PC-3 (cell line): ENCODE results near the gene TM4SF4. TPM values are rescaled to one million over a fixed set of nuclear protein-coding genes. Genes with fewer than 3 reads are reported as not detected.
A peak's percentile ranks its signal among the peaks of the same experiment; 100 is the strongest.

ENCODE experiments used
- ATAC-seq: fragments of 200-7000 bp; cut with Tn5 transposase; 2 replicates; pipeline ENCODE4 v1.9.1; 2020; ENCODE audit warnings: mild to moderate bottlenecking, moderate library complexity
- BruUV-seq: library from RNA; stranded (reverse); fragments of 400-500 nt; replicated peaks from 2 replicates; lab custom pipeline; 2021; lab: Mats Ljungman, UMichigan
- CTCF ChIA-PET: fragments of 300-600 bp; sonication (Branson Sonifier 250); formaldehyde crosslinking; loops from one replicate; lab custom pipeline; 2022; ENCODE audit warnings: antibody characterized with exemption; lab: Charles Lee
- POLR2A ChIA-PET: fragments of 300-600 bp; sonication (Branson Sonifier 250); formaldehyde crosslinking; loops from one replicate; lab custom pipeline; 2022; ENCODE audit warnings: antibody characterized with exemption; ENCODE audit not compliant: unreplicated experiment; lab: Charles Lee
- DNase-seq: peaks from one replicate; pipeline ENCODE4 v3.0.0-alpha.2; 2015
- H2AFZ ChIP-seq: fragments of 300-600 bp; sonication (generic); 2 replicates; pipeline ENCODE4 v1.6.0; 2016; ENCODE audit warnings: antibody characterized with exemption, low read length
- H3F3A ChIP-seq: fragments of 300-600 bp; sonication (generic); one replicate; pipeline ENCODE4 v1.6.0; 2017; ENCODE audit warnings: antibody characterized with exemption, low read length, control low read depth, mild to moderate bottlenecking; ENCODE audit not compliant: unreplicated experiment
- H3K27ac ChIP-seq: fragments of 300-600 bp; sonication (generic); 2 replicates; pipeline ENCODE4 v1.5.1; 2016; ENCODE audit warnings: mild to moderate bottlenecking, low read length
- H3K27me3 ChIP-seq: fragments of 300-600 bp; sonication (generic); 2 replicates; pipeline ENCODE4 v1.6.1; 2016; ENCODE audit warnings: low read length, mixed read lengths
- H3K36me3 ChIP-seq: fragments of 300-600 bp; sonication (generic); 2 replicates; pipeline ENCODE4 v1.6.1; 2016; ENCODE audit warnings: low read depth, mixed run types, low read length, mixed read lengths
- H3K4me1 ChIP-seq: fragments of 300-600 bp; sonication (generic); 2 replicates; pipeline ENCODE4 v1.5.1; 2016; ENCODE audit warnings: low read length; ENCODE audit not compliant: insufficient read depth
- H3K4me2 ChIP-seq: fragments of 300-600 bp; sonication (generic); 2 replicates; pipeline ENCODE4 v1.6.0; 2016; ENCODE audit warnings: low read length
- H3K4me3 ChIP-seq: fragments of 300-600 bp; sonication (generic); 2 replicates; pipeline ENCODE4 v1.5.1; 2016; ENCODE audit warnings: mild to moderate bottlenecking, low read length, mixed read lengths
- H3K79me2 ChIP-seq: fragments of 300-600 bp; sonication (generic); 2 replicates; pipeline ENCODE4 v1.6.1; 2017; ENCODE audit warnings: low read length, mixed read lengths
- H3K9ac ChIP-seq: fragments of 300-600 bp; sonication (generic); 2 replicates; pipeline ENCODE4 v1.6.0; 2016; ENCODE audit warnings: mild to moderate bottlenecking, low read length
- H3K9me2 ChIP-seq: fragments of 300-600 bp; sonication (generic); replicated peaks from 2 replicates; pipeline ENCODE4 v1.6.1; 2016; ENCODE audit warnings: mixed run types, low read length, mixed read lengths
- H3K9me3 ChIP-seq: fragments of 300-600 bp; sonication (generic); 2 replicates; pipeline ENCODE4 v1.6.1; 2016; ENCODE audit warnings: low read length, mixed read lengths
- H4K20me1 ChIP-seq: fragments of 300-600 bp; sonication (generic); 2 replicates; pipeline ENCODE4 v1.6.1; 2016; ENCODE audit warnings: low read length, mixed read lengths
- CTCF ChIP-seq: fragments of 300-600 bp; sonication (generic); conservative IDR thresholded peaks from 2 replicates; pipeline ENCODE4 v1.5.1; 2017; ENCODE audit warnings: antibody characterized with exemption, low read depth, mild to moderate bottlenecking, low read length
- EZH2 ChIP-seq: fragments of 300-600 bp; sonication (generic); IDR thresholded peaks from one replicate; pipeline ENCODE4 v1.6.1; 2017; ENCODE audit warnings: antibody characterized with exemption, mild to moderate bottlenecking, low read length; ENCODE audit not compliant: unreplicated experiment
- EZH2phosphoT487 ChIP-seq: fragments of 300-600 bp; sonication (generic); IDR thresholded peaks from 2 replicates; pipeline ENCODE4 v1.6.1; 2018; ENCODE audit warnings: mild to moderate bottlenecking, antibody characterized with exemption, low read length, borderline replicate concordance
- intact Hi-C: fragments of 100-400 bp; cut with micrococcal nuclease; formaldehyde crosslinking; loops from 2 replicates; pipeline ENCODE4 v1.9.0; 2023
- total RNA-seq: library from RNA; depleted of rRNA; stranded (reverse); fragments of >200 nt; gene quantifications from 2 replicates; pipeline ENCODE4 v1.2.3, GENCODE V29; 2014

Gene TM4SF4
- total RNA-seq, 1 experiment from 2014 or later: 0.40 TPM

- CTCF ChIA-PET: interaction anchor here (0.6 to 0.9 kb wide), 2 partner anchors 33 to 275 kb away, joined by 3 to 5 read pairs; no protein-coding TSS in a partner anchor
- Histone ChIP-seq H3F3A (no peaks in the 10 kb centered on the region), H3K4me3 (no peak overlapping the region), H3K4me2 (no peak overlapping the region), H4K20me1 (no peaks in the 10 kb centered on the region), H3K4me1 (peaks cover 9% of the 10 kb centered on the region), H3K9me3 (no peaks in the 10 kb centered on the region), H3K9me2 (no peaks in the 10 kb centered on the region), H3K79me2 (no peaks in the 10 kb centered on the region), H3K27ac (no peak overlapping the region), H3K36me3 (no peaks in the 10 kb centered on the region), H3K27me3 (no peaks in the 10 kb centered on the region), H2AFZ (peak overlapping the region; percentile 36; the same call in 1 of the 2 replicates), H3K9ac (no peak overlapping the region)
- DNase-seq: peak; percentile 81
- POLR2A ChIA-PET: interaction anchor here (0.7 to 0.8 kb wide), 3 partner anchors 44 to 314 kb away, joined by 3 to 7 read pairs (median 5); partner anchors contain the start of gene WWTR1
- BruUV-seq: no TSS peak
- intact Hi-C loops: loop anchor here (1.0 kb wide), 3 partner anchors 223 to 314 kb away; no protein-coding TSS in a partner anchor
- ATAC-seq: peak; percentile 71
- TF ChIP-seq CTCF (peak; percentile 87), EZH2 (no peak)
These were observed 19.7 kb downstream of the TM4SF4 start for GRCh38 chr3:149494022-149494758.

- H3F3A ChIP-seq: no peaks in the 10 kb centered on the region
- H3K4me2 ChIP-seq: no peak overlapping the region
- H3K9ac ChIP-seq: no peak overlapping the region
- ChIA-PET POLR2A (interaction anchor here (0.7 to 0.8 kb wide), 3 partner anchors 44 to 313 kb away, joined by 3 to 7 read pairs (median 5); partner anchors contain the start of gene WWTR1), CTCF (interaction anchor here (0.6 to 0.9 kb wide), 2 partner anchors 34 to 274 kb away, joined by 3 to 5 read pairs; no protein-coding TSS in a partner anchor)
- H3K4me1 ChIP-seq: peaks cover 9% of the 10 kb centered on the region
- ATAC-seq (peak; percentile 58), DNase-seq (peak; percentile 66)
- no peaks in the 10 kb centered on the region for H3K27me3 ChIP-seq
- no peak for TF ChIP-seq CTCF
- TF ChIP-seq EZH2: no peak
- TF ChIP-seq EZH2phosphoT487: no peak
- intact Hi-C loops: loop anchor here (1.0 kb wide), 3 partner anchors 222 to 313 kb away; no protein-coding TSS in a partner anchor
- H3K4me3 ChIP-seq: no peak overlapping the region
- H4K20me1 ChIP-seq: no peaks in the 10 kb centered on the region
- no peak overlapping the region for H2AFZ ChIP-seq
- no peaks in the 10 kb centered on the region for H3K9me3 ChIP-seq
- no TSS peak for BruUV-seq
- H3K9me2 ChIP-seq: no peaks in the 10 kb centered on the region
- no peak overlapping the region for H3K27ac ChIP-seq
- no peaks in the 10 kb centered on the region for H3K79me2 ChIP-seq
- no peaks in the 10 kb centered on the region for H3K36me3 ChIP-seq
These were observed 20.5 kb downstream of the TM4SF4 start for GRCh38 chr3:149494759-149495580.
